Mucosa of descending colon (tissue), 3 donors: ENCODE measurements around the gene FOXB2. TPM values are rescaled to one million over a fixed set of nuclear protein-coding genes. Genes with fewer than 3 reads are reported as not detected.

Source experiments
- ATAC-seq: fragments of 200-7000 bp; cut with Tn5 transposase; one replicate; pipeline ENCODE4 v1.9.1; 2020; ENCODE audit warnings: mild to moderate bottlenecking, moderate library complexity
- DNase-seq, 3 donors: peaks; one replicate each; pipeline ENCODE4 v3.0.0-alpha.2; 2020
- H3K36me3 ChIP-seq: fragments of 200-600 bp; one replicate; pipeline ENCODE4 v1.8.0; 2021; ENCODE audit warnings: low read depth, mild to moderate bottlenecking
- H3K4me1 ChIP-seq: fragments of 200-600 bp; one replicate; pipeline ENCODE4 v1.8.0; 2021; ENCODE audit warnings: low read depth, mild to moderate bottlenecking
- H3K4me3 ChIP-seq: fragments of 200-600 bp; one replicate; pipeline ENCODE4 v1.8.0; 2021; ENCODE audit warnings: mild to moderate bottlenecking
- H3K9me3 ChIP-seq: fragments of 200-600 bp; one replicate; pipeline ENCODE4 v1.8.0; 2021; ENCODE audit warnings: mild to moderate bottlenecking
- CTCF ChIP-seq: fragments of 200-600 bp; IDR thresholded peaks from one replicate; pipeline ENCODE4 v1.8.0; 2022; ENCODE audit warnings: antibody characterized with exemption, mild to moderate bottlenecking
- intact Hi-C, 2 donors: fragments of 100-400 bp; cut with DNase I in 1 of 2; cut with micrococcal nuclease in 1 of 2; formaldehyde crosslinking; loops; one replicate each; pipeline versions ENCODE4 v1.11.0 to v1.11.1; 2022; cut with DNase I, micrococcal nuclease
- total RNA-seq, 3 donors: library from RNA; stranded (reverse); fragmentation: NEBNext Ultra II Directional in 2 of 3; extraction: Animal tissue kit (Norgen Biotek cat#: 25700) in 2 of 3; gene quantifications; one replicate each; pipeline versions ENCODE4 v1.2.1 to v1.2.4, GENCODE V29; 2021 to 2023
- donor health status: DM: no; HTN: no; CAD: no; lungs with moderate emphysema.
- donor health status: DM: no; HTN: no; CAD: no.
- donor health status: DM: no; HTN: yes; CAD: no.

The FOXB2 gene
- total RNA-seq, 3 donors from 2014 or later: not detected

- Histone ChIP-seq H3K4me3 (no peak overlapping the region), H3K4me1 (peaks cover 27% of the 10 kb centered on the region)
Observed at GRCh38 chr9:77017505-77017894, 2.0 kb upstream of the FOXB2 start.

GRCh38 chr9:77018058-77018968 is 1.1 kb upstream of the FOXB2 start:
- Histone ChIP-seq H3K9me3 (no peaks in the 10 kb centered on the region), H3K4me1 (peaks cover 32% of the 10 kb centered on the region), H3K4me3 (no peak overlapping the region), H3K36me3 (no peaks in the 10 kb centered on the region)
- no peak for TF ChIP-seq CTCF
- DNase-seq (no peak), ATAC-seq (no peak)
- intact Hi-C loops: no loop called here

More at GRCh38 chr9:77017505-77017894, 2.0 kb upstream of the FOXB2 start:
- DNase-seq (no peak), ATAC-seq (no peak)
- Histone ChIP-seq H3K36me3 (no peaks in the 10 kb centered on the region), H3K9me3 (no peaks in the 10 kb centered on the region)
- TF ChIP-seq CTCF: no peak
- intact Hi-C loops: no loop called here

- Histone ChIP-seq H3K4me3 (no peak overlapping the region), H3K4me1 (peaks cover 32% of the 10 kb centered on the region), H3K9me3 (no peaks in the 10 kb centered on the region), H3K36me3 (no peaks in the 10 kb centered on the region)
- DNase-seq (no peak), ATAC-seq (no peak)
- no peak for TF ChIP-seq CTCF
- intact Hi-C loops: no loop called here
Observed at GRCh38 chr9:77018969-77019235, 553 bp upstream of the FOXB2 start.

- no peak for TF ChIP-seq CTCF
- DNase-seq (no peak), ATAC-seq (no peak)
- Histone ChIP-seq H3K4me1 (peaks cover 32% of the 10 kb centered on the region), H3K36me3 (no peaks in the 10 kb centered on the region), H3K9me3 (no peaks in the 10 kb centered on the region), H3K4me3 (no peak overlapping the region)
- intact Hi-C loops: no loop called here
Observed at GRCh38 chr9:77019926-77020412, 514 bp downstream of the FOXB2 start.

- ATAC-seq: peak; percentile 31
- Histone ChIP-seq H3K9me3 (no peaks in the 10 kb centered on the region), H3K36me3 (no peaks in the 10 kb centered on the region), H3K4me1 (peaks cover 32% of the 10 kb centered on the region), H3K4me3 (no peak overlapping the region)
- intact Hi-C loops: no loop called here
- no peak for DNase-seq
- no peak for TF ChIP-seq CTCF
Observed at GRCh38 chr9:77020413-77021290, 1.2 kb downstream of the FOXB2 start.
